IgD-negative memory B cell (primary cell): ENCODE measurements around the gene HGS. TPM values are rescaled to one million over a fixed set of nuclear protein-coding genes. Genes with fewer than 3 reads are reported as not detected.
A peak's percentile ranks its signal among the peaks of the same experiment; 100 is the strongest.
"Not testable (repeated sequence)": the region's sequence is repeated elsewhere in the genome, so short reads cannot be mapped to it uniquely, and the experiment has no call there.

Experiments used
- H3K27ac Mint-ChIP-seq, 3 donors: one replicate each; pipeline ENCODE4 v1.8.0; 2020 to 2022; ENCODE audit warnings: mild to moderate bottlenecking in 3 of 3, mixed read lengths in 3 of 3, moderate library complexity in 1 of 3
- H3K27me3 Mint-ChIP-seq: one replicate; pipeline ENCODE4 v1.8.0; 2021; ENCODE audit warnings: mixed read lengths
- H3K36me3 Mint-ChIP-seq: one replicate; pipeline ENCODE4 v1.8.0; 2020; ENCODE audit warnings: mild to moderate bottlenecking, mixed read lengths
- H3K4me1 Mint-ChIP-seq, 3 donors: one replicate each; pipeline ENCODE4 v1.8.0; 2020 to 2022; ENCODE audit warnings: mixed read lengths in 3 of 3, mild to moderate bottlenecking in 1 of 3
- H3K4me3 Mint-ChIP-seq, 4 donors: one replicate each; pipeline ENCODE4 v1.8.0; 2020 to 2022; ENCODE audit warnings: mild to moderate bottlenecking in 4 of 4, mixed read lengths in 4 of 4, moderate library complexity in 3 of 4
- H3K9me3 Mint-ChIP-seq, 3 donors: one replicate each; pipeline ENCODE4 v1.8.0; 2020 to 2021; ENCODE audit warnings: mixed read lengths in 3 of 3, mild to moderate bottlenecking in 1 of 3
- polyA plus RNA-seq: library from polyadenylated mRNA; unstranded; fragments of 300-500 nt; fragmentation: Illumina TruSeq; gene quantifications from one replicate; pipeline ENCODE4 v1.2.3, GENCODE V29; 2021

Gene HGS
- polyA plus RNA-seq, 1 donor from 2014 or later = 37.6 TPM

DNA sequence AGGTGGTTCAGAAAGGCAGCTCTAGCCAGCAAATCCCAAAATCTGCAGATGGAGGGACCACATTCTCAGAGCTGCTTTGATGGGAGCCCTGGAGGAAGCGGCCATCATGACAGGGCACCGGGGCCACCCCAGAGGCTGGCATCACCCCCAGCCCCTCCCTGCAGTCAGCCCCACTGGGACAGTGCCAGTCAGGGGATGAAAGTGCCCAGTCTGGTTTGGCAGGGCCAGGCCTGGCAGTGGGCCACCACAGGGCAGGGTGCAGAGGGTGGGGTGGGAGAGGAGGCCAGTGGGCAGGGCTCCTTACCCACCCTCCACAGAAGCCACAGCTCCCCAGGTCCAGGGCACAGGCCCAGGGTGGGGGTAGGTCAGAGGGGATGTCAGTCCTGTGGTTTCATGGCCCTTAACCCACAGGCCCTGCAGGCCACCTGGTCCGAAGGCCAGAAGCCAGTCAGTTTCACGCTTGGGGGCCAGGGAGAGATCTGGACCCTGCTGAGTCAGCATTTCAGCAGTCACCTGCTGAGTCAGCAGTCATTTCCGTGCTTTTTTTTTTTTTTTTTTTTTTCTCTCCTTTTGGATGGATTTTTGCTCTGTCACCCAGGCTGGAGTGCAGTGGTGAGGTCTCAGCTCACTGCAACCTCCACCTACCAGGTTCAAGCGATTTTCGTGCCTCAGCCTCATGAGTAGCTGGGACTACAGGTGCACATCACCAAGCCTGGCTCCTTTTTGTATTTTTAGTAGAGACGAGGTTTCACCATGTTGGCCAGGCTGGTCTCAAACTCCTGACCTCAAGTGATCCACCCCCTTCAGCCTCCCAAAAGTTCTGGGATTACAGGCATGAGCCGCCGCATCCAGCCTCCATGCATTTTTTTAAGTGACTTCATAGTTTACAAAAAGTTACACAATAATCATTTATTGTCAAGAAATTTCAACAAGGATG, 38.6 kb downstream of the HGS start:
- Mint-ChIP-seq H3K27ac (no peak overlapping the region), H3K27me3 (peaks cover 7% of the 10 kb centered on the region), H3K4me3 (no peak overlapping the region), H3K4me1 (peaks cover 0 to 2% (median 0%) of the 10 kb centered on the region in 3 donors), H3K36me3 (no peaks in the 10 kb centered on the region), H3K9me3 (no peaks in the 10 kb centered on the region)

DNA sequence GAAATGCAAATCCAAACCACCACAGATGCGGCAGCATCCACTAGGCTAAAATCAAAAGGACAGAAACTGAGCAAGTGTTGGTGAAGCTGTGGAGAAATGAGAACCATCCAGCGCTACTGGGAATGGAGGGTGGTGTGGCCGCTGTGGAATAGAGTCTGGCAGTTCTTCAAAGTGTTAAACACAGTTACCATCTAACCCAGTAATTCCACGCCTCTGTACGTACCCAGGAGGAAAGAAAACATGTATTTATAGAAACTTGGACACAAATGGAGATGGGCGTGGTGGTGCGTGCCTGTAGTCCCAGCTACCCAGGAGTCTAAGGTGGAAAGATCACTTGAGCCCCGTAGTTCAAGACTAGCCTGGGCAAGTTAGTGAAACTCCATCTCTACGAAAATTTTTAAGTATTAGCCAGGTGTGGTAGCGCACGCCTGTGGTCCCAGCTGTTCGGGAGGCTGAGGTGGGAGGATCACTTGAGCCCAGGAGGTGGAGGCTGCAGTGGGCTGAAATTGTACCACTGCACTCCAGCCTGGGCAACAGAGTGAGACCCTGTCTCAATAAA, 39.9 kb downstream of the HGS start:
- peak overlapping the region in 1 of 3 donors; percentile 31 for H3K27ac Mint-ChIP-seq
- peaks cover 0 to 2% (median 0%) of the 10 kb centered on the region in 3 donors for H3K4me1 Mint-ChIP-seq
- peaks cover 7% of the 10 kb centered on the region for H3K27me3 Mint-ChIP-seq
- no peaks in the 10 kb centered on the region for H3K9me3 Mint-ChIP-seq
- H3K36me3 Mint-ChIP-seq = no peaks in the 10 kb centered on the region
- H3K4me3 Mint-ChIP-seq = no peak overlapping the region

DNA sequence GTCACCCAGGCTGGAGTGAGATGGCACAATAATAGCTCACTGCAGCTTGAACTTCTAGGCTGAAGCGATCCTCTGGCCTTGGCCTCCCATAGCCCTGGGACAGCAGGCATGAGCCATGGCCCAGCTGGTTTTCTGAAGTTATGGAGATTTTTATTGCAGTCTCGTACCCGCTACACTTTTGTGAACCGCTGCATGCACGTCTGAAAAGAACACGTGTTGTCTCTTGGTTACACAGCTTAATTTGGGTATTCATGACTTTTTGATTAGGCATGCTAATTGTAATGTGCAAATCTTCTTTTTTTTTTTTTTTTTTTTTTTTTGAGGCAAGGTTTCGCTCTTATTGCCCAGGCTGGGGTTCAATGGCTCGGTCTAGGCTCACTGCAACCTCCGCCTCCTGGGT, 41.6 kb downstream of the HGS start:
- Mint-ChIP-seq H3K27ac (no peak overlapping the region), H3K27me3 (peaks cover 7% of the 10 kb centered on the region)

DNA sequence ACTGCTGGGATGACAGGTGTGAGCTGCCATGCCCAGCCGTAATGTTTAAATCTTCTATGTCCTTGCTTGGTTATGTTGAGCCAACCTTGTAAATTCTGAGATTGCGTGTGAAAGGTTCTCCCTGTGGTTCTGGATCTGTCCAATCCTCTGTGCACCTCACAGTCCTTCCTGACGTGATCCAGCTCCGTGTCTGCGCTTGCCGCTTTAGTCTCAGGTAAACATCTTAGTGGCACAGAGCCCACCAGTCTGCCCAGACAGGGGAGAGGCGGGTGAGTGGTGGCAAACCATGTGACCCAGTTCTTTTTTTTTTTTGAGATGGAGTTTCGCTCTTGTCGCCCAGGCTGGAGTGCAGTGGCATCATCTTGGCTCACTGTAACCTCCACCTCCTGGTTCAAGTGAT, 42.2 kb downstream of the HGS start:
- H3K36me3 Mint-ChIP-seq = no peaks in the 10 kb centered on the region
- no peak overlapping the region for H3K4me3 Mint-ChIP-seq
- H3K27me3 Mint-ChIP-seq = peaks cover 7% of the 10 kb centered on the region
- peaks cover 0 to 2% (median 0%) of the 10 kb centered on the region in 3 donors for H3K4me1 Mint-ChIP-seq
- H3K27ac Mint-ChIP-seq = no peak overlapping the region
- no peaks in the 10 kb centered on the region for H3K9me3 Mint-ChIP-seq

More for the DNA sequence above, 41.6 kb downstream of the HGS start:
- Mint-ChIP-seq H3K9me3 (no peaks in the 10 kb centered on the region), H3K4me1 (peaks cover 0 to 2% (median 0%) of the 10 kb centered on the region in 3 donors), H3K36me3 (no peaks in the 10 kb centered on the region), H3K4me3 (no peak overlapping the region)

DNA sequence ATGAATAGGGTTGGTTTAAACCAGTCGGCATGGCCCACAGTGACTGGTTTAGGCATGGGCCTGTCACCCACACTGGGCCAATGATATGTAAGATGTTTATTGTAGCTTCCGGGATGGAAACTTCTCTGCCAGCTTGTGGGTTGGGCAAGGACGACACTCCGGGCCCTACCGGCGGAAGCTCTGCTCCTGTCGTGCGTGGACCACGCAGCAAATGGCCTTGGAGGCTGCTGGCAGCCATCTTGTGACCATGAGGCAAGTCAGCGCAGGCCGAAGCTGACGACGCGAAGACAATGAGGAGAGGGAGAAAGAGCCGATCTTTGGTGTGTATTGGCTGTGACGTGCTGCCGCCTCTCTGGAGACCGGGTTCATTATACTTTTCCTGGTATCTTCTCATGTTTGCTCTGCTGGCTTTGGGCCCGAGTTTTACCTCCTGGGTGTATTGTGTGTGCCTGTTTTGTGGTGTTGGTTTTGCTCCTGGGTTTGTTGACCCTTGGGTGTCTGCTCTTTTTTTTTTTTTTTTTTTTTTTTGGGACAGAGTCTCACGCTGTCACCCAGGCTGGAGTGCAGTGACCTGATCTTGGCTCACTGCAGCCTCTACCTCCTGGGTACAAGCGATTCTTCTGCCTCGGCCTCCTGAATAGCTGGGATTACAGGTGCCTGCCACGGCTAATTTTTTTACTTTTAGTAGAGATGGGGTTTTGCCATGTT, 43.7 kb downstream of the HGS start:
- peak overlapping the region in 1 of 4 donors; percentile 47 for H3K4me3 Mint-ChIP-seq
- H3K36me3 Mint-ChIP-seq = no peaks in the 10 kb centered on the region
- no peak overlapping the region for H3K27ac Mint-ChIP-seq
- no peaks in the 10 kb centered on the region for H3K9me3 Mint-ChIP-seq
- H3K4me1 Mint-ChIP-seq = peaks cover 0 to 2% (median 0%) of the 10 kb centered on the region in 3 donors
- peaks cover 6% of the 10 kb centered on the region for H3K27me3 Mint-ChIP-seq

DNA sequence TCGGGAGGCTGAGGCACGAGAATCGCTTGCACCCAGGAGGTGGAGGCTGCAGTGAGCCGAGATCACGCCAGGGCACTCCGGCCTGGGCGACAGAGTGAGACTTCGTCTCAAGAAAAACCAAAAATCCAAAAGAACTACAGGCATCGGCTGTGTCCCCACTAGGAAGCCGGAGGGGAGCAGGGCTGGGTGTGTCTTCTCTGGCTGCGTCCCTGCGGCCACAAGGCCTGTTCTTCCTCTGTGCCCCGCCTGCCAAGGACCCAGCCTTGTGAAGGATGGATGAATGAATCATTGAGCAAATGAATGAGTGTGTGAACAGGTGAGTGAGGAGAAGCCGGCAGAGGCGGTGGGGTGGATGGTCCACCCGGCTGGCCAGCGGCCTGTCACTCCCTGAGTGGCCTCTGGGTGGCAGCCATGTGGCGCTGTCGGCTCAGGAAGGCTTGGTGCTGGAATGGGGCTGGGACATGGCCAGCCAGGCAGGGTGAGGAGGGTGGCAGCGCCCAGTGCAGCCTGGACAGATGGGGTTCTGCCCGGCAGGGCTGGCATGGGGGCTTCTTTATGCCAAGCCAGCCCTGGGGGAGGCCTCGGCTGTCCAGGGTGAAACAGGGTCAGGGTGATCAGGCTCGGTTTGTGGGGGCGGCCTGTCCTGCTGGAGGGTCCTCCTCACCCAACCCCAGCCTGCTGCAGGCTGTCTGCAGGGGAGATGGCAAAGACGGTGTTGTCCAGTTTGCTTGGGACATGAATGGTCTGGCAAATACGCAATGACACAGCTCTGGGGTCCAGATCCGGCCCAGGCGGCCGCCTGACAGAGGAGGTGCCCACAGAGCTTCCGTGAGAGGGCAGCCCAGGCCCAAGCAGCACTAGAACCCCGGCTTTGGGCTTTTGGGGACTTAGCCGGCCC, 49.9 kb downstream of the HGS start:
- peak overlapping the region in 3 of 4 donors; percentile 4 to 60 (median 30) for H3K4me3 Mint-ChIP-seq
- H3K27me3 Mint-ChIP-seq = peaks cover 13% of the 10 kb centered on the region
- peaks cover 0 to 10% (median 6%) of the 10 kb centered on the region in 3 donors for H3K4me1 Mint-ChIP-seq
- no peaks in the 10 kb centered on the region for H3K36me3 Mint-ChIP-seq
- H3K27ac Mint-ChIP-seq = no peak overlapping the region
- H3K9me3 Mint-ChIP-seq = peaks cover 0 to 2% (median 0%) of the 10 kb centered on the region in 3 donors

DNA sequence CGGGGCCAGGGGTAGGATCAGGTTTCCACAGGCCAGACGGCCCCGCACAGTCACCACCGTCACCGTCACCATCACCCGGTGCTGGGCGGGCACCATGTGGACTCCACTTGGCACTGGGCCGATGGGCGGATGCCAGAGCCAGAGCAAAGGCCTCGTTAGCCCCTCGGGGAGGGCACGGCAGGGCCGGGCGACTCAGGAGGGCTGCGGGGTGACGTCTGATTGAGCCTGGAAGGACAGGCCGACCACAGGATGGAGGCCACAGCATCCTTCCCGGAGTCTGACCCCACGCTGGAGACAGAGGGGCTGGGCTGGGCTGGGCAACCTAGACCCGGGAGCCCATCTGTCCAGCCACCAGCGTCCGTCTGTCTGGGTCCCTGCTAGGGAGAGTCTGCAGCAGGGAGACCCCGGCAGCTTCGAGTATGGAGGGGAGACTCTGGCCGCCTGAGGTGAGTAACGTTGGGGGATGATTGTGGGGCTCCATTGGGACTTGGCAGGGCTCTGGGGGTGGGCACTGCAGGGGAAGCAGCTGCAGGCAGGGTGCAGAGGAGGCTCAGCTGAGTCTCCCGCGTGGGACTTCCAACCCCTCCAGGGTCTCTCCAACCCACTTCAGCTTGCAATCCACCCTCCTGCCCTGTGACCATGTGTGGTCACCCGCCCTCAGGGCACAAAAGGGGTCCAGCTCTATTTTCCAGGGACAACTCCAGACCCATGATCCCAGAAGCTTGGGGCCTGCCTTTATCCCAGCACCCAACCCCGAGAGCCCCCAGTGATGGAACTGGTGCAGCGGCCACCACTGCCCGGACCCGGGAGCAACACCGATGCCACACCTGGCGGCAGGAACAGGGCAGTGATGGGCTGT, 50.8 kb downstream of the HGS start:
- Mint-ChIP-seq H3K4me3 (peak overlapping the region in 2 of 4 donors; percentile 27 to 78), H3K9me3 (peaks cover 0 to 2% (median 0%) of the 10 kb centered on the region in 3 donors)

DNA sequence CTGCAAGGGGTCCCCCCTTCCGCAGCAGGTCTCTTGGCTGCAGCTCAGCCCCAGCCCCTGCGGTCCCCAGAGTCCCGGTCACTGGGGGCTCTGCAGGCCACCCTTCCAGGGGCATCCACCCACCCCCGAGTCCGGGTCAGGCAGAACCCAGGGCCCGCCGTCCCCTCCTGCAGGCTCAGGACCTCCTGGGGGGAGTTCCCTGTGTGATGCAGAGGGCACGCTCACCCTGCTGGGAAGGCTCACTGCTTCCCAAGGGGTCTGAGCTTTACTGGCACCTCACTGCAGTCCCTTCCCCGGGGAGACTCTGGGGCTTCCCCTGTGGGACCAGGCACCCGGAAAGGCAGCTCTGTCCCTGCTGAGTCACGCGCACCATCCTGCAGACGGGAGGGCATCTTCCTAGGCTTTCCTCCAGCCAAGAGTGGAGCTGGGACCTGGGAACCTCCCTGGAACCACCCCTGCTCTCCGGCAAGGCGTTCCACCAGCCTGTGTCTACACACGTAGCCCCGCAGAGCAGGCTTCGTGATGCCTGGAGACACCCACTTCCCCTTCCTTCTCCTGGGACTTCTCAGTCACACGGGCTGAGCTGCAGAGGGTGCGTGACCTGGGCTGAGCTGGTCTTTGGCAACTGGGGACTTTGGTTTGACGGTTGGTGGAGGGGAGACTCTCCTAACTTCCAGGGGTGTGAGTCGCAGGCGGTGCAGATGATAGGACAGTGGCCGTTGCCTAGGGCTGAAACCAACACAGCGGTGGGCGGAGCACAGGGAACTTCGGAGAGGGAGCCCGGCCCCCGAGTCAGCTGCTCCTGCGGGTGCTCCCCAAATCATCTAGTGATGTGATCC, 51.7 kb downstream of the HGS start:
- H3K4me1 Mint-ChIP-seq = peaks cover 0 to 10% (median 6%) of the 10 kb centered on the region in 3 donors
- peak overlapping the region in 1 of 3 donors; percentile 69 for H3K27ac Mint-ChIP-seq
- peaks cover 0 to 2% (median 0%) of the 10 kb centered on the region in 3 donors for H3K9me3 Mint-ChIP-seq
- peaks cover 18% of the 10 kb centered on the region for H3K27me3 Mint-ChIP-seq
- peak overlapping the region in 3 of 4 donors; percentile 83 to 99 (median 94) for H3K4me3 Mint-ChIP-seq
- no peaks in the 10 kb centered on the region for H3K36me3 Mint-ChIP-seq

More for the DNA sequence above, 50.8 kb downstream of the HGS start:
- Mint-ChIP-seq H3K27ac (no peak overlapping the region), H3K36me3 (no peaks in the 10 kb centered on the region), H3K27me3 (peaks cover 17% of the 10 kb centered on the region), H3K4me1 (peaks cover 0 to 10% (median 6%) of the 10 kb centered on the region in 3 donors)

DNA sequence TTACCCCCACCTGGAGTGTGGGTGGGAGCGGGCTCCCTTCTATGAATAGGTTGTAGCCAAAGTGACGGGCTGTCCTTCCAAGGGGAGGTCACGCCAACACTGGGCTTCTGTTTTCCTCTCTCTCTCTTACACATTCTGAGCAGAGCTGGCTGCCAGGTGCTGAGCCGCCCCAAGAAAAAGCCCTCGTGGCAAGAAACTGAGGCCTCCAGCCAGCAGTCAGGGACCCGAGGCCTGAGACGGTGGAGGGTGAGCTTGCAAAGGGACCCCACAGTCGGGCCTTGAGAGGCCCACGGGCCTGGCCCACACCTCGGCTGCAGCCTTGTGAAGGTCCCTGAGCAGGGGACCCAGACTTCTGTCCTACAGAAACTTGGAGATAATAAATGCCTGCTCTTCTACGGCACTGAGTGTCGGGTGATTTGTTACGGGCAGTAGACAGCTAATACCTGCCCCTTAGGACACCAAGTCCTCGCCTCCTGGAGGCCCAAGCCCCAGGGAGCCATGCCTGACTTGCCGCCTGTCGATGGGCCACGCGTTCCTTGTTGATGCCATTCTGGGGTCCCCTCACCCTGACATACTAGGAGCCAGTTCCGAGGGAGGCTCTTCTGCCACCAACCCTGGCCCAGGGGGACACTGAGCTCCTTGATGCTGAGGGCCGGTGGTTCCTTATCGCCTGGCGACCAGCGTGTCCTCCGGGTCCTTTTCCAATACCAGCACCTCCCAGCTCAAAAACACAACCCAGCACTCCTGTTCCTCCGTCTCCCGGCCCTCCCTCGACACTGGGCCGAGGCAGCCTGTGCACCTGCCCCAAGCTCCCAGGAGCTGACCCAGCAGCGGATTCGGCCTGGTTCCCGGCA, 54.4 kb downstream of the HGS start:
- H3K27ac Mint-ChIP-seq = no peak overlapping the region
- no peak overlapping the region for H3K4me3 Mint-ChIP-seq
- H3K9me3 Mint-ChIP-seq = peaks cover 0 to 2% (median 0%) of the 10 kb centered on the region in 3 donors

DNA sequence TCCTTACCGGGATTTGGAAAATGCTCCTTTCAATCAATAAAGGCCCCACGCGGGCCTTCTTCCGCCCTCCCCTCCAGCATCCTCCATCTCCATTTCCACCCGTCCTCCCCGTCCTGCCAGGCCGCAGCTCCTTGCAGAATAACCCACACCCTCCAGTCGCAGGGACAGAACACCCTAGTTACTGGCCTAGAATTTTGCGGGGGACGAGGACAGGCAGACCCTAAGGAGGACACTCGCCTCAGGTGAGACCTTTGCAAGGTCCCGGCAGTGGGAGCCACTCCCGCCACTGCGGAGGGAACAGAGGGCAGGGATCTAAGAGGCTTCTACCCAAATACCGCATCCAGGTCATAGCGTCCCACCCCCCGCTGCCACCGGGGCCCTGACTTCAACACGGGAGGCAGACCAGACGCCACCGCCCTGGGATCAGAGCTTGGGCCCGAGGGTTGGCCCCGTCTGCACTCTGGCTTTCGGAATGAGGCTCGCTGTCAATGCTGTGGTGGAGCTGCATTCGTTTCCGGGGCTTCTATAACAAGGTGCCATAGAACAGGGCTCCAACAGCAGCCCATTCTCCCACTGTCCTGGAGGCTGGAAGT, 55.1 kb downstream of the HGS start:
- Mint-ChIP-seq H3K4me3 (no peak overlapping the region), H3K4me1 (peaks cover 0 to 8% (median 6%) of the 10 kb centered on the region in 3 donors), H3K36me3 (no peaks in the 10 kb centered on the region), H3K27me3 (peaks cover 16% of the 10 kb centered on the region), H3K9me3 (peaks cover 0 to 2% (median 0%) of the 10 kb centered on the region in 3 donors), H3K27ac (no peak overlapping the region)

More for the DNA sequence above, 54.4 kb downstream of the HGS start:
- no peaks in the 10 kb centered on the region for H3K36me3 Mint-ChIP-seq
- peaks cover 16% of the 10 kb centered on the region for H3K27me3 Mint-ChIP-seq
- peaks cover 0 to 10% (median 6%) of the 10 kb centered on the region in 3 donors for H3K4me1 Mint-ChIP-seq

DNA sequence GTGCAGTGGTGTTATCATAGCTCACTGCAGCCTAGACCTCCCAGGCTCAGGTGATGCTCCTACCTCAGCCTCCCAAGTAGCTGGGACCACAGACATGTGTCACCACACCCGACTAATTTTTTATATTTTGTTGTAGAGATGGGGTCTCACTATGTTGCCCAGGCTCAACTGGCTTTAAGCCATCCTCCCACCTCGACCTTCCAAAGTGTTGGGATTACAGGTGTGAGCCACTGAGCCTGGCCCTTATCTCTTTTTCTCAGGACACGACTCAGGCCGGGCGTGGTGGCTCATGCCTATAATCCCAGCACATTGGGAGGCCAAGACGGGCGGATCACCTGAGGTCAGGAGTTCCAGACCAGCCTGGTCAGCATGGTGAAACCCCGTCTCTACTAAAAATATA, 55.8 kb downstream of the HGS start:
- not testable (repeated sequence) for H3K4me3 Mint-ChIP-seq, H3K27ac Mint-ChIP-seq
- H3K27me3 Mint-ChIP-seq = peaks cover 16% of the 10 kb centered on the region

More for the DNA sequence above, 55.8 kb downstream of the HGS start:
- H3K9me3 Mint-ChIP-seq, H3K4me1 Mint-ChIP-seq, H3K36me3 Mint-ChIP-seq: not testable (repeated sequence)
